ENCODE results near the gene SIRT7. TPM values are rescaled to one million over a fixed set of nuclear protein-coding genes. Genes with fewer than 3 reads are reported as not detected.
A peak's percentile ranks its signal among the peaks of the same experiment; 100 is the strongest.

SIRT7 gene
- total RNA-seq, 1 donor = 22.1 TPM

DNA sequence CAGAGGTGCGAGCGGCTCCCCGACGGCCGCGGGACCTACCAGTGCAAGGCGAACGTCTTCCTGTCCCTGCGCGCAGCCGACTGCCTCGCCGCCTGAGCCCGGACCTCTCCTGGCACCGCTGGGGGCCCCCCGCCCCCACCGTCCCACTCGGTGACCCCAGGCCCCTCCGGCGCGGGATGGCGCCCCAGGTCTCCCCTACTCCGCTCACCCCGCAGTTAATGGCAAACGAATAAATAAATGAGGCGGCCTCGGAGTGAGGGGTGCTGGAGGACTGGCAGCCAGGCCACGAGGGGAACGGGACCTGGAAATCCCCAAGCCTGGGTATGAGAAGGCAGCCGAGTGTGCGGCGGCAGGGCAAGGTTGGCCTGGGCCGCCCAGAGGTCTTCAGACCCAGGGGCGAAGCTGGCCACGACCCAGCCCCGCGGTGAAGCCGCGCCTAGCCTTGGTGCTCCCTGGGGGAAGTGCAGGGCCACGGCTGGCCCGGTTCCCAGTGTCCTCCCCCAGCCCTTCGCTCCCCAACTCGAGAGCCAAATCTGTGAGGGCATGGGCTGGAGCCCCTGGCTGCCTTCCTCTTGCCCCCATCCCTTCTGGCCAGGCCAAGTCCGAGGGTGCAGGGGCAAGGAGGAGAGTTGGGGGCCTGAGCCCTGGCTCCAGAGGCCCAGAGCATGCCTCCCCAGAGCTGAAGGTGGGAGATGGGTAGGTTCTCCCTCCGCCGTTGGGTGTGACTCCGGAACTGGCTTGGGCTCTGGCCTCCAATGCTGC, 15.1 kb downstream of the SIRT7 start:
- Histone ChIP-seq H2AFZ (ENCODE audit: low read length) (no peak overlapping the region), H3K27ac (ENCODE audit: low read depth, low read length) (no peak overlapping the region), H3K4me2 (ENCODE audit: insufficient read depth, low read length) (peak overlapping the region; percentile 61), H3K9me3 (ENCODE audit: low read depth, low read length) (no peaks in the 10 kb centered on the region), H3K4me3 (ENCODE audit: insufficient read depth, low read length) (peak overlapping the region; percentile 55), H3K36me3 (ENCODE audit: insufficient read depth, low read length) (peaks cover 16% of the 10 kb centered on the region), H3K4me1 (ENCODE audit: insufficient read depth, low read length) (peaks cover 14% of the 10 kb centered on the region), H4K20me1 (ENCODE audit: insufficient read depth, low read length) (peaks cover 21% of the 10 kb centered on the region), H3K27me3 (ENCODE audit: insufficient read depth, low read length) (no peaks in the 10 kb centered on the region), H3K79me2 (ENCODE audit: insufficient read depth, low read length) (peaks cover 7% of the 10 kb centered on the region)
- DNase-seq (ENCODE audit: insufficient read length, low spot score, missing footprints) = peak; percentile 83
- TF ChIP-seq, protein P1, sequence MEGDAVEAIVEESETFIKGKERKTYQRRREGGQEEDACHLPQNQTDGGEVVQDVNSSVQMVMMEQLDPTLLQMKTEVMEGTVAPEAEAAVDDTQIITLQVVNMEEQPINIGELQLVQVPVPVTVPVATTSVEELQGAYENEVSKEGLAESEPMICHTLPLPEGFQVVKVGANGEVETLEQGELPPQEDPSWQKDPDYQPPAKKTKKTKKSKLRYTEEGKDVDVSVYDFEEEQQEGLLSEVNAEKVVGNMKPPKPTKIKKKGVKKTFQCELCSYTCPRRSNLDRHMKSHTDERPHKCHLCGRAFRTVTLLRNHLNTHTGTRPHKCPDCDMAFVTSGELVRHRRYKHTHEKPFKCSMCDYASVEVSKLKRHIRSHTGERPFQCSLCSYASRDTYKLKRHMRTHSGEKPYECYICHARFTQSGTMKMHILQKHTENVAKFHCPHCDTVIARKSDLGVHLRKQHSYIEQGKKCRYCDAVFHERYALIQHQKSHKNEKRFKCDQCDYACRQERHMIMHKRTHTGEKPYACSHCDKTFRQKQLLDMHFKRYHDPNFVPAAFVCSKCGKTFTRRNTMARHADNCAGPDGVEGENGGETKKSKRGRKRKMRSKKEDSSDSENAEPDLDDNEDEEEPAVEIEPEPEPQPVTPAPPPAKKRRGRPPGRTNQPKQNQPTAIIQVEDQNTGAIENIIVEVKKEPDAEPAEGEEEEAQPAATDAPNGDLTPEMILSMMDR (IDR thresholded peaks at IDR 0.05; ENCODE audit: extremely low read depth, low read depth, low read length) = no peak

DNA sequence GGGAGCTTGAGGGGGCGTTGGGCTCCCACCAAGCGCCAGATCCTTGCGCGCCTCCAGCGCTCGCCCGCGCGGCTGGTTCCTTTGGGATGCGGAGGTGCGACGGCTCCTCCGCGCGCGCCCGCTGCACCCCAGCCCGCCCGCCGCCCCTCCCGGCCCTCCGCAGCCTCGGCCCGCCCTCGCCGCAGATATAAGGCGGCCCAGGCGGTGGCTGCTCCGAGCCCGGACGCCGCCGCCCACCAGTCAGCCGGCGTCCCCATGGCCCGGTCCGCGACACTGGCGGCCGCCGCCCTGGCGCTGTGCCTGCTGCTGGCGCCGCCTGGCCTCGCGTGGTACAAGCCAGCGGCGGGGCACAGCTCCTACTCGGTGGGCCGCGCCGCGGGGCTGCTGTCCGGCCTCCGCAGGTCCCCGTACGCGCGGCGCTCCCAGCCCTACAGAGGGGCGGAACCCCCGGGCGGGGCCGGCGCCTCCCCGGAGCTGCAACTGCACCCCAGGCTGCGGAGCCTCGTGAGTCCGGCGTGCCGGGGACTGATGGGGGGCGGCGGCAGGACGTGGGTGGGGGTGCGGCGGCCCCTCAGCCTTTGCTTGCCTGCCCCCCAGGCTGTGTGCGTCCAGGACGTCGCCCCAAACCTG, 15.8 kb downstream of the SIRT7 start, which contains the start of gene NPB:
Gene NPB (plus strand): TSS at position 216 of the 630 bp plus-strand sequence. CDS start 40 bp downstream, at position 256.
- Histone ChIP-seq H4K20me1 (ENCODE audit: insufficient read depth, low read length) (peaks cover 24% of the 10 kb centered on the region), H3K4me3 (ENCODE audit: insufficient read depth, low read length) (peak within 1 kb of the TSS; percentile 55), H3K27ac (ENCODE audit: low read depth, low read length) (no peak within 1 kb of the TSS), H2AFZ (ENCODE audit: low read length) (no peak within 1 kb of the TSS), H3K4me2 (ENCODE audit: insufficient read depth, low read length) (peak within 1 kb of the TSS; percentile 61), H3K79me2 (ENCODE audit: insufficient read depth, low read length) (peaks cover 7% of the 10 kb centered on the region), H3K27me3 (ENCODE audit: insufficient read depth, low read length) (no peaks in the 10 kb centered on the region), H3K9me3 (ENCODE audit: low read depth, low read length) (no peaks in the 10 kb centered on the region), H3K36me3 (ENCODE audit: insufficient read depth, low read length) (peaks cover 18% of the 10 kb centered on the region), H3K4me1 (ENCODE audit: insufficient read depth, low read length) (peaks cover 16% of the 10 kb centered on the region)
- peak; percentile 87 for DNase-seq (ENCODE audit: insufficient read length, low spot score, missing footprints)
- TF ChIP-seq, protein P1 (IDR thresholded peaks at IDR 0.05; ENCODE audit: extremely low read depth, low read depth, low read length) = no peak

DNA sequence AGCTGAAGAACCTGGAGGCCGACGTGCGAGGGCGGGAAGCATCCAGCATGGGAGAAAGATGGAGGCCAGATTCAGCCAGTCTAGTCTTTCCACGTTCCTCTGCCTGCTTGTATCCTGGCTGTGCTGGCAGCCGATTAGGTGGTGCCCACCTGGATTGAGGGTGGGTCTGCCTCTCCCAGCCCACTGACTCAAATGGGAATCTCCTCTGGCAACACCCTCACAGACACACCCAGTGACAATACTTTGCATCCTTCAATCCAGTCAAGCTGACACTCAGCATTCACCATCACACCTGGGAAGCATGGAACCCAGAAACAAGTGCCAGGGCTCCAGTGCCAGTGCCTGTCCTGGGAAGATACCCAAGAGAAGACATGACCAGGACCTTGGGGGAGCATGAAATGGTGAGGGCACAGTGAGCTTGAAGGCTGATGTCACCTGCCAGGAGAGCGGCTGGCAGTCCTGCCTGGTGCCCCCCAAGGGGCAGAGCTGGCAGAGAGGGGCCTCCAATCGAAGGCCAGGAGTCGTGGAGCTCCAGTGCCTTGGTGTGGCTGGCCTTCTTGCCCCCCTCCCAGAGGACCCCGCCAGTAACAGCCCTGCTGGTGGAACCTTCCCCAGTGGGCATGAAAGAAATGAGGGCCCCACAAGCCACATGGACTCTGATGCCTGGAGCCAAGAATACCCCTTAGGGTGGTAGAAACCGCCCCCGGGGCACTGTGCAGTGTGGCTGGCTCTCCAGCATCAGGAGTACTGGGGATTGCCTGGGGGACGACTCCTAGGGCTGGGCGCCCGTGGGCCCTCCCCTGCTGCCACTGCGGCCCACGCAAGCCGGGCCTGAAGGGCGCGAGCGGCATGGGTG, 16.6 kb downstream of the SIRT7 start:
- DNase-seq (ENCODE audit: insufficient read length, low spot score, missing footprints) = peak; percentile 84
- no peak overlapping the region for H2AFZ ChIP-seq (ENCODE audit: low read length)
- H3K27ac ChIP-seq (ENCODE audit: low read depth, low read length) = no peak overlapping the region
- peaks cover 24% of the 10 kb centered on the region for H4K20me1 ChIP-seq (ENCODE audit: insufficient read depth, low read length)
- no peaks in the 10 kb centered on the region for H3K27me3 ChIP-seq (ENCODE audit: insufficient read depth, low read length)
- peaks cover 7% of the 10 kb centered on the region for H3K79me2 ChIP-seq (ENCODE audit: insufficient read depth, low read length)
- TF ChIP-seq, protein P1 (IDR thresholded peaks at IDR 0.05; ENCODE audit: extremely low read depth, low read depth, low read length) = no peak
- H3K4me1 ChIP-seq (ENCODE audit: insufficient read depth, low read length) = peaks cover 16% of the 10 kb centered on the region
- H3K36me3 ChIP-seq (ENCODE audit: insufficient read depth, low read length) = peaks cover 22% of the 10 kb centered on the region
- H3K4me2 ChIP-seq (ENCODE audit: insufficient read depth, low read length) = peak overlapping the region; percentile 61
- no peaks in the 10 kb centered on the region for H3K9me3 ChIP-seq (ENCODE audit: low read depth, low read length)
- H3K4me3 ChIP-seq (ENCODE audit: insufficient read depth, low read length) = peak overlapping the region; percentile 55
